GM18508 (cell line): ENCODE measurements around the gene RPL27A.
A peak's percentile ranks its signal among the peaks of the same experiment; 100 is the strongest.

Experiments
- ATAC-seq: cut with Tn5 transposase; IDR thresholded peaks from one replicate; pipeline ENCODE4 v1.9.1; 2021; ENCODE audit warnings: moderate number of reproducible peaks; ENCODE audit not compliant: insufficient read depth, unreplicated experiment

Gene RPL27A

GRCh38 chr11:8671651-8672062 lies 10.9 kb upstream of the RPL27A start:
- no peak for ATAC-seq

DNA sequence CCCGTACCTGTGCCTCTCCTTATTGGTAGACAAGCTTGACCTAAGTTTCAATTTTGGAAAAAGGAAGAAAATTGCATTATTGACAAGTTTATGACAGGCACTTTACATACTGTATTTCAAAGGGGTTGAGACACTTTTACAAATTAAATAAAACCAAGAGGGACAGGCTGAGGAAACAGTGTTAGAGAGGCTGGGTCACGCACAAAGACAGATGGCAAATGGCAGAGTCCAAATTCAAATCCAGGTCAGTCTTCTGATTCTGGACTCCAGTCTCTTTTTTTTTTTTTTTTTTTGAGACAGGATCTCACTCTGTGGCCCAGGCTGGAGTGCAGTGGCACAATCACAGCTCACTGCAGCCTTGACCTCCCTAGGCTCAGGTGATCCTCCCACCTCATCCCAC lies 10.2 kb upstream of the RPL27A start:
- no peak for ATAC-seq

DNA sequence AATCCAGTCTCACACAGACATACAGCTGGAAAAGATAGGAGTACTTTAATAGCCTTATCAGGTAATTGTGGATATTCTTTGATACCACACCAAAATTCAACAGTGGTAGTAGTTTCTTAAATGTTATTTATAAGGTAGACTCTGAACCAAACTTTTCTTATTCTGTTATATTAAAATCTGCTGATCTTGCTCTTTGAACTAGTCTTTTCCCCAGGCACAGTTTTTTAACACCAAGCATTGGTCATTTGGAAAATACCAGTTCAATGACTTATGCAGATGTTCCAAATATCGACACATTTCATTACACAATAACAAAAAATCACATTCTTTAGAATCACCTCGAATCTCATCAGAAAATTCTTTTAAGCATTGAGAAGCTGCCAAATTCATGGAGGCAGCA lies 7.7 kb upstream of the RPL27A start:
- no peak for ATAC-seq

GRCh38 chr11:8676458-8676857 lies 6.1 kb upstream of the RPL27A start:
- no peak for ATAC-seq

DNA sequence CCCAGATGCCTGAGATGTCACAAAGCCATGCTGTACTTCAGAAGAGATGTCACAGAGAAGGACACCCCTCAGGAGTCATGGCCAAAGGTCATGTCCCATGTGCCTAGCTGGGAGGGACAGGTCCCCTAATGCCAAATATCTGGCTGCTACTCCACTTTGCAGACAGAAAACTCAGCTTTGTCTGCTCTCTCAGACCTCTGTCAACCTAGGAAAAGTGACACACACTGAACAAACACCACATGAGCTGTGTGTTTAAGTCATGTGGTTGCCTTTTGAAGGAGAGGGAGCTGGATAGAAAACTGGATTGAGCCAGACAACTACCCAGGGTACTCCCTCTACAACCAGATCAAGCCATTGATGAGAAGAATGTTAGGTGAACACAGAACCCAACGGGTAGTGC lies 3.6 kb upstream of the RPL27A start:
- ATAC-seq, result no peak

- no peak for ATAC-seq
Observed at GRCh38 chr11:8681837-8682302, 722 bp upstream of the RPL27A start.

DNA sequence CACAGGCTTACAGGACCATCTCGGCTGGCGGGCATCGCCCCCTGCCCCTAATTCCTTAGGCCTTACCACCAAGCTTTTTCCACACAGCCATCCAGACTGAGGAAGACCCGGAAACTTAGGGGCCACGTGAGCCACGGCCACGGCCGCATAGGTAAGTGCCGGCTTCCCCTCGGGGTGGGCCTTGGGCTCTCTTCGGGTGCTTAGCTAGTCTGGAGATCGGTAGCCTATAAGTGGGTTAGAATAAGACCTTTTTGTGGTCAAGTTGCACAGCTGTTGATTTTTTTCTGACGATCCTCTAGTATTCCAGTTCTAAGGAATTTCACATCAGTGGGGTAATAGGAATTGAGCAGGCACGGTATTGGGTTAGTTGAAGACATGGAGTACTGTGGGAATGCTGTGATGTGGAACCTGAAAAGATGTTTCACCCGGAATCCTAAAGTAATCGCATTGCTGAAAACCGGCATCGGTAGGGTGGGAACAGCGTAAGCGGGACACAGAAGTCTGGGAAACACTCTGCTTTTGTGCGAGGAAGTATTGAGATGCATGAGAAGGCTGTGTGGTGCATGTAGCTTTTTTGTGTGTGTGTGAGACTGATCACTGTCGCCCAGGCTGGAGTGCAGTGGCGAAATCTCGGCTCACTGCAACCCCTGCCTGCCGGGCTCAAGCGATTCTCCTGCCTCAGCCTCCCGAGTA lies 669 bp downstream of the RPL27A start:
- no peak for ATAC-seq

DNA sequence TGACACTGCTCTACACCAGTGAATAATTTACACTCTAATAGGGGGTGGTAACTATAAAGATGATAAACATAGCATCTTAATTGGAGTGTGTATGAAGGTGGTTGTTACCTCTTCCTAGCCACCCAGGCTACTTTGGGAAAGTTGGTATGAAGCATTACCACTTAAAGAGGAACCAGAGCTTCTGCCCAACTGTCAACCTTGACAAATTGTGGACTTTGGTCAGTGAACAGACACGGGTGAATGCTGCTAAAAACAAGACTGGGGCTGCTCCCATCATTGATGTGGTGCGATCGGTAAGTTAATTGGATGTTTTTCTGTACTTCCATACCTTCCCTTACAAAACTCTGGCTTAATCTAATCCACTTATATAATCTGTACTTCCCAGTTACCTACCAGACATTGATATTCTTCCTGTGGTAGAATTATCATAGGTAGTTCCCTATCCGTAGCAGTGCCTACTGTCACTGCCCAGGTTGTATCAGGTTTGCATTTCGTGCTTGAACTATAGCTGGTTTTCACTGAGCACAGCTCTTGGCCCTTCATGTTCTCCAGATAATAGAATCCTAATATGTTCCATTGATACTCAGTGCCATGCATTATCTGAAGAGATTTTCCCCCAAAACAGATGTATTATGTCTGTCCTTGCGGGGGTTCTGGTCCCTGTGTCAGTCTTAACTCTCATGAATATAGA lies 2.2 kb downstream of the RPL27A start:
- ATAC-seq, result no peak

GRCh38 chr11:8685306-8685705 lies 2.7 kb downstream of the RPL27A start:
- no peak for ATAC-seq

DNA sequence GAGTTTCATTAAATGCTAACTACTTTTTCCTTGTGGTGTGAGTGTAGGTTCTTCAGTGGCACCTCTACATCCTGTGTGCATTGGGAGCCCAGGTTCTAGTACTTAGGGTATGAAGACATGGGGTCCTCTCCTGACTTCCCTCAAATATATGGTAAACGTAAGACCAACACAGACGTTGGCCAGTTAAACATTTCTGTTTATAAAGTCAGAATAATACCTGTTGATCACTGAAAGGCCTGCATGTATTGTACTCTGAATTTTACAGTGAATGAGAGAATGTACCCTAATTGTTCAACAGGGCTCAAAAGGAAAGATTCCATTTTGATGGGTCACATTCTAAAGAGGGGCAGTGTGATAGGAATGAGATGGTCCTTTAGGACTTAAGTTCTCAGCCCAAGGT lies 3.2 kb downstream of the RPL27A start:
- no peak for ATAC-seq

DNA sequence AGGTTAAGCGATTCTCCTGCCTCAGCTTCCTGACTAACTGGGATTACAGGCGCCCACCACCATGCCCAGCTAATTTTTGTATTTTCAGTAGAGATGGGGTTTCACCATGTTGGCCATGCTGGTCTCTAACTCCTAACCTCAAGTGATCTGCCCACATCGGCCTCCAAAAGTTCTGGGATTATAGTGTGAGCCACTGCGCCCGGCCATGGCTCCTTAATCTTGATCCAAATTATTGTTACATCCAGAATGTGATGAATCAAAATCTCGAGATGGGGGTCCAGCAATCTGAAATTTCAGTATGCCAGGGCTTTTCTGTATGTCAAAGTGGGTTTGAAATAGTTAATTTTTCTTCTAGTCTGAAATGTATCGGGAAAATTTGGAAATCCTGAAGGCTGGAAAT lies 3.7 kb downstream of the RPL27A start:
- ATAC-seq, result no peak

DNA sequence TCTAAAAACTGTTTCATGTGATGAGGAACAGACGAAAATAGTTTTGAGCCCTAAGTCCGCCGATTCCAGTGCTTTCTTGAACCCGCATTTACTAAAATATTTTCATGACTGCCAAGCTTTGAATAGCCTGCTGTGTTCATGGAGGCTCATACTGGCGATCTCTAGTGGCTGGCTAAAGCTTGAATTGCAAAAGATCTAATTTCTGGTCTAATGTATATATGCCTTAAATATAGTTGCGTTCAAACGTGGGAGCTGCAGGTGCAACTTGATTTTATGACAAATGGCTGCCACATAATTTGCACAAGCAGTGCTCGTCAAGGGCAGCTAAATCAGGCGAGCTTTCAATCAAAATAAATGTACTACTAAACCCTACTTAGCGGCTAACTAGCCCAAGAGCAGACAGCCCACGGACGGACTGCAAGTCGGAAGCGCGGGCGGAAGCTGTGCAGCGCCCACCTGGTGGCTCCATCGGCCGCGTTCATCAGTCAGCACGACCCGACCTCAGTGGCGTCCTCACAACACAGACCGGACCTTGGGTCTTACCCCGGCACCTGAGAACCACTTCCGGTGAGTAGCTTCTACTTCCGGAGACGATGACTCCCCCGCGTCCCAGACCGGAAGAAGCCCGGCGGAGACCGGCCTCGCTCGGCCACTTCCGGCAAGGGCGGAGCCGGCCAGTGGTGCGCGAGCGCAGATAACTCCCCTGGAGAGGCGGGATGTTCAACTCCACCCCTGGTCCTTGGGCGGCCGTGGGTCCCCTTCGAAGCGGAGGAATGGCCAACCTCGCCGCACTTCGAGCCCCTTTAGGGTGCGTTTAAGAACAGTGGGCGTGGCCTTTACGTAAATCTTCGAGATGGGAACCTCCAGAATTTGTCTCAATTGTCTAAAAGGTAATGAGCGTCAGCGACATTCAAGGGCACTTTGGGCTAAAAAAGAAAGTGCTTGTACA lies 6.1 kb downstream of the RPL27A start:
- ATAC-seq, result peak; percentile 80

DNA sequence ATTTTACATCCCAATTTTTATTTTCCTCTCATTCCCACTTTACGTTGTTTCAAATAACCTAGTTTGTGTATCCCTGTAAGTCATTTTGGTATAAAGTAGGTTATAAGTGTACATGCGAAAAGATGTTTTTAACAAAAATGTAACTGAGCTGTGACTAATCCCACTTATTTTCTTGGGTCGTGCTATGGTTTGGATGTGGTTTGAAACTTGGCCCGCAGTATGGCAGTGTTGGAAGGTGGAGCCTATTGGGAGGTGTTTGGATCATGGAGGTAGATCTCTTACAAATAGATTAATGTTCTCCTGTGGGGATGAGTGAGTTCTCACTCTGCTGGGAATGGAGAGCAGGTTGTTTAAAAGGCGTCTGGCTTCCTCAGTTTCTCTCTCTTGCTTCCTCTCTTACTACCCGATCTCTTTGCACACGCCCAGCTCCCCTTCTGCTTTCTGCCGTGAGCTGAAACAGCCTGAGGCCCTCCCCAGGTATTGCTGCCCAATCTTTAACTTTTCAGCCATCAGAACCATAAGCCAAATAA lies 7.2 kb downstream of the RPL27A start:
- no peak for ATAC-seq

DNA sequence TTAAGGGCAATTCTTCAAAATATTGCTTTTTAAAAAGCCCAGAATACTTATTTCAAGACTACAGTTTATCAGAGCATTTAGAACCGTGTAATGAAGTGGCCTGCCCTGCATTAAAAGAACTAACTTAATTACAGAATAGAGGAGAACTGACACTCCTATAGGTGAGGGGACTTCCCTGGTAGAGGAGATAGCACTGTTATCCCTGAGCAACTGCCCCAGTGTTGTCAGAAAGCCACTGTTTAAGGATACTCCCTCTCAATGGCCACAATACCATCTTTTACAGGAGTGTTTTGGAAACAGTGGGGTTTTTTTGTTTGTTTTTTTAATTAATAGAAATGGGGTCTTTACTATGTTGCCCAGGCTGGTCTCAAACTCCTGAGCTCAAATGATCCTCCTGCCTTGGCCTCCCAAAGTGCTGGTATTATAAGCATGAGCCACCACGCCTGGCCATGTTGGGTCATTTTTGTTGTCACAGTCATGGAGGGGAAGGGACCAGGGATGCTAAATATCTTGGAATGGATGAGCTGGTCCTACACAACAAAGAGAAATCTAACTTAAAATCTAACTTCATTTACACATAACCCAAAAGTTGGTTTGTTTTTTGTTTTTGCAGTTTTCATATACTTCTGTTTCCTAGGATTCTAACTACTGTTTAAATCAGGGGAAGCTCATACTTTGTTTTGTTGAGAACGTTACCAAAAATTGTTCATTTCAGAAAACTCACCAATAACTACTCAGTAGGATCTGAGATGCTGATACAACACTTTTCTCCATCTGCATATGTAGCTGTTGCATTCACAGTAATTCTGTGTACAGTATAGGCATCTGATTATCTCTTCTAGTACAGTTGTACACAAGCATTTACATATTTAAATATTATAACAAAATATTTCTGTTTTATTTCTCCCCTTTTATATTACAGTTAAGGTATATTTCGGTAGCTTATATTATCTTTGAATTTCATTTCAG lies 8.1 kb downstream of the RPL27A start:
- ATAC-seq, result no peak

DNA sequence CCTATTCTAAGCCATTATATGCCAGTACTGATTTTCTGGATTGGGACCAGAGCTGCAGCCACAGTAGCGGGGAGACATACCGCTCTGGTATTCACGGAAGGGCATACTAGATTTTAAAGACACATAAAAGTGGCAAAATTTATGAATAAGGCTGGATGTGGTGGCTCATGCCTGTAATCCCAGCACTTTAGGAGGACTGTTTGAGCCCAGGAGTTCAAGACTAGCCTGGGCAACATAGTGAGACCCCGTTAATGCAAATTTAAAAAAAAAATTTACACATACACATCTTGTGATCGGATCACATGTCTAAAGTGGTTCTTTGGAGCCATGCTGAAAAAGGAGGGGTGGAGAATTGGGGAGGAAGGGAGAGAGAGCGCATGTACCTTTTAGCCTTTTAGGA lies 9.0 kb downstream of the RPL27A start:
- ATAC-seq, result no peak

- no peak for ATAC-seq
Observed at GRCh38 chr11:8692417-8692816, 9.8 kb downstream of the RPL27A start.

- ATAC-seq, result no peak
Observed at GRCh38 chr11:8693010-8693551, 10.5 kb downstream of the RPL27A start.

DNA sequence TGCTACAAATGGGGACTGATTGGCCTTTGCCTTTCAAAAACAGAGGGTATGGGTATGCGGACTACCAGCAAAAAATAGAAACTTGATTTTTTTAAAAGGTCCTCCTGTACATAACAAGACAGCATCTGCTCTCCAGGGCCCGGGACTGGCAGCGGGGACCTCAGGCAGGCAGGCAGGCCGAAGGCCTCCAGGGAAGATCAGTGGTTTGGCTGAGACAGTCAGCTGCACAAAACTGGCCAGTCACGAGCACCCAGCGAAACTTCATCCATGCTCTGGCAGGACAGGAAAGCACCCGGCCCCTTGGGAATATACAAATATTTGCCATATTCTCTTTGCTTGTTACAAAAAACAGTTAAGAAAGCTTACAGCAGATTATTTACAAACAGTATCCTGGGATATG lies 11.0 kb downstream of the RPL27A start:
- ATAC-seq, result no peak

GRCh38 chr11:8694137-8694536 lies 11.5 kb downstream of the RPL27A start:
- no peak for ATAC-seq
